OCI-LY7 (cell line): ENCODE measurements around the gene SLC17A9. TPM values are rescaled to one million over a fixed set of nuclear protein-coding genes. Genes with fewer than 3 reads are reported as not detected.

Experiments
- BruUV-seq: library from RNA; stranded (reverse); fragments of 400-500 nt; replicated peaks from 2 replicates; lab custom pipeline; 2021; lab: Mats Ljungman, UMichigan
- CTCF ChIA-PET: fragments of 300-600 bp; sonication (Branson Sonifier 250); formaldehyde crosslinking; loops from one replicate; lab custom pipeline; 2022; ENCODE audit warnings: antibody characterized with exemption; ENCODE audit not compliant: unreplicated experiment; lab: Charles Lee
- POLR2A ChIA-PET: fragments of 300-600 bp; sonication (Branson Sonifier 250); formaldehyde crosslinking; loops from one replicate; lab custom pipeline; 2022; ENCODE audit warnings: antibody characterized with exemption; lab: Charles Lee
- DNase-seq: peaks from one replicate; pipeline ENCODE4 v3.0.0-alpha.2; 2015; ENCODE audit warnings: low spot score
- H2AFZ ChIP-seq: fragments of 200-600 bp; sonication (generic), shearing (Covaris generic); 2 replicates; pipeline ENCODE4 v1.6.1; 2014; ENCODE audit warnings: mild to moderate bottlenecking, antibody characterized with exemption, low read length, moderate library complexity
- H3K27ac ChIP-seq: fragments of 200-600 bp; sonication (generic); 2 replicates; pipeline ENCODE4 v1.5.1; 2014; ENCODE audit warnings: mixed run types, low read depth, mild to moderate bottlenecking, moderate library complexity, low read length, inconsistent platforms; ENCODE audit not compliant: poor library complexity, severe bottlenecking
- H3K36me3 ChIP-seq: fragments of 200-600 bp; sonication (generic); 2 replicates; pipeline ENCODE4 v1.6.1; 2014; ENCODE audit warnings: mild to moderate bottlenecking, antibody characterized with exemption, low read length, moderate library complexity, mixed read lengths; ENCODE audit not compliant: insufficient read depth
- H3K4me1 ChIP-seq: fragments of 200-600 bp; sonication (generic); 2 replicates; pipeline ENCODE4 v1.5.1; 2014; ENCODE audit warnings: mild to moderate bottlenecking, low read length; ENCODE audit not compliant: insufficient read depth, poor library complexity, severe bottlenecking
- H3K4me2 ChIP-seq: fragments of 200-600 bp; sonication (generic); 2 replicates; pipeline ENCODE4 v1.6.1; 2014; ENCODE audit warnings: mild to moderate bottlenecking, low read length
- H3K4me3 ChIP-seq: fragments of 200-600 bp; sonication (generic); 2 replicates; pipeline ENCODE4 v1.5.1; 2014; ENCODE audit warnings: mild to moderate bottlenecking, low read depth, low read length; ENCODE audit not compliant: poor library complexity, severe bottlenecking
- H3K79me2 ChIP-seq: fragments of 200-600 bp; sonication (generic); 2 replicates; pipeline ENCODE4 v1.6.1; 2016; ENCODE audit warnings: low read depth, mild to moderate bottlenecking, low read length, moderate library complexity, mixed read lengths; ENCODE audit not compliant: insufficient read depth
- H3K9me2 ChIP-seq: fragments of 200-600 bp; sonication (generic); 2 replicates; pipeline ENCODE4 v1.6.1; 2016; ENCODE audit warnings: mild to moderate bottlenecking, low read length, mixed read lengths; ENCODE audit not compliant: insufficient read depth
- H3K9me3 ChIP-seq: fragments of 200-600 bp; sonication (generic); 2 replicates; pipeline ENCODE4 v1.6.1; 2014; ENCODE audit warnings: mild to moderate bottlenecking, mixed run types, low read length, mixed read lengths
- H4K20me1 ChIP-seq: fragments of 200-600 bp; sonication (generic); 2 replicates; pipeline ENCODE4 v1.6.1; 2014; ENCODE audit warnings: mild to moderate bottlenecking, antibody characterized with exemption, low read length, moderate library complexity, mixed read lengths; ENCODE audit not compliant: insufficient read depth
- CTCF ChIP-seq: fragments of 200-600 bp; sonication (generic); conservative IDR thresholded peaks from 2 replicates; pipeline ENCODE4 v1.5.1; 2014; ENCODE audit warnings: mild to moderate bottlenecking, antibody characterized with exemption, low read length, moderate library complexity, mixed read lengths
- EZH2phosphoT487 ChIP-seq: fragments of 200-600 bp; sonication (generic); IDR thresholded peaks from 2 replicates; pipeline ENCODE4 v1.6.1; 2018; ENCODE audit warnings: low read depth, borderline replicate concordance, mild to moderate bottlenecking, mixed run types, antibody characterized with exemption, low read length, moderate library complexity, mixed read lengths
- intact Hi-C: fragments of 100-400 bp; cut with micrococcal nuclease; formaldehyde crosslinking; loops from one replicate; pipeline ENCODE4 v1.10.0; 2022; ENCODE audit not compliant: unreplicated experiment
- total RNA-seq, 2 experiments: library from RNA; depleted of rRNA in 1 of 2; stranded (reverse); fragments of >200 nt in 1 of 2; shearing (Covaris generic) in 1 of 2; gene quantifications; 2 replicates each; pipeline ENCODE4 v1.2.3, GENCODE V29; 2014 to 2022

SLC17A9 gene
- total RNA-seq, 2 experiments from 2014 or later = 2.0 to 8.1 TPM

DNA sequence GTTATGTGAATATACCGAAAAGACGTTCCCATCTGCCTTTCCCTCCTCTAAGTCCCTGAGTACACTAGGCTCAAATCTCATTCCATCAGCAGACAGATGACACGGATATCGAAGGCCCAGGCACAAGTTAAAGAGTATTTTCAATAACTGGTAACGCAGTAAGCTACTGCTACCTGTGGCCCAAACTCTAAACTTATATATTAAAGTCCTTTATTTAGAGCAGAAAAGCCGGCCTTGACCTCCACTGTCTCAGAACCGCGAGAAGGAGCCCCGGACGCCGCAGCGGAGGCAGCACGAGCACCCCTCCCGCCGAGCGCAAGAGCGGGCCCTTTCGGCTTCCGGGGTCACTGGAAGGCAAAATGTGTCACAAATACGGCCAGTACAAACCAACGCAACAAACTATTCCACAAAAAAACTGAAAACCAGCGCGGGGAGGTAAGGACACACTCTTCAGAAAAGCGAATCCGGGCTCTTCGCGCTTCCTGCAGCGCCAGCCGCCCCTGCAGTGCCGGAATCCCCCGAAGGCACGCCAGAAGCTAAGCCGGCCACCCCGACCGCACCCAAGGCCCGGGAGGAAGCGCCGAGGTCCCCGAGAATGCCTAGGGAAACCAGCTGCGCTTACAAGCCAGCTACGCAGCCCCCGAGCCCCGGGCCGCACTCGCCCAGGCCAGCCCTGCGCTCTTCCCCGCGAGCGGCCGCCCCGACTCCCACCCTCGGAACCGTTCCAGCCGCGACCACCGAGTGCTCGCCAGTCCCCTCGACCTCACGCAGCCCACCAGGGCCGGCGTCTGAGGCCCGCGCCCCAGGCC, 26.9 kb upstream of the SLC17A9 start:
- peak; percentile 71 for DNase-seq
- Histone ChIP-seq H3K79me2 (peaks cover 92% of the 10 kb centered on the region), H3K36me3 (peaks cover 21% of the 10 kb centered on the region; the same call in 1 of the 2 replicates), H4K20me1 (peaks cover 39% of the 10 kb centered on the region), H3K27ac (peak overlapping the region; percentile 89), H3K4me1 (peaks cover 83% of the 10 kb centered on the region), H3K9me3 (no peaks in the 10 kb centered on the region), H3K4me2 (peak overlapping the region; percentile 98), H3K9me2 (no peaks in the 10 kb centered on the region), H2AFZ (no peak overlapping the region), H3K4me3 (peak overlapping the region; percentile 92)
- BruUV-seq = no TSS peak
- TF ChIP-seq EZH2phosphoT487 (no peak), CTCF (no peak)
- CTCF ChIA-PET = no interaction called here
- POLR2A ChIA-PET = interaction anchor here (1.1 to 1.4 kb wide), 2 partner anchors 11 to 28 kb away, joined by 3 to 4 read pairs; no protein-coding TSS in a partner anchor
- intact Hi-C loops = loop anchor here (1.0 kb wide), 1 partner anchor 18 kb away; no protein-coding TSS in a partner anchor

GRCh38 chr20:62926229-62927127, 26.0 kb upstream of the SLC17A9 start, which contains the start of gene DIDO1:
Gene DIDO1 (minus strand): TSS chr20:62926505.
- peaks cover 43% of the 10 kb centered on the region for H4K20me1 ChIP-seq

More at GRCh38 chr20:62926229-62927127, 26.0 kb upstream of the SLC17A9 start, which contains the start of gene DIDO1:
- Histone ChIP-seq H3K27ac (peak within 1 kb of the TSS; percentile 89), H3K4me2 (peak within 1 kb of the TSS; percentile 98), H3K4me3 (peak within 1 kb of the TSS; percentile 92), H3K36me3 (peaks cover 29% of the 10 kb centered on the region; the same call in 1 of the 2 replicates), H2AFZ (no peak within 1 kb of the TSS), H3K4me1 (peaks cover 83% of the 10 kb centered on the region), H3K9me2 (no peaks in the 10 kb centered on the region), H3K9me3 (no peaks in the 10 kb centered on the region), H3K79me2 (peaks cover 92% of the 10 kb centered on the region)
- no TSS peak for BruUV-seq
- no peak for TF ChIP-seq EZH2phosphoT487
- peak; percentile 62 for TF ChIP-seq CTCF
- DNase-seq = peak; percentile 93
- CTCF ChIA-PET = no interaction called here
- intact Hi-C loops = loop anchor here (1.0 kb wide), 1 partner anchor 19 kb away; no protein-coding TSS in a partner anchor
- POLR2A ChIA-PET = interaction anchor here (1.1 kb wide), 2 partner anchors 9 to 28 kb away, joined by 4 to 5 read pairs; no protein-coding TSS in a partner anchor
